GM18907 (cell line): ENCODE data around the gene GPR108.
"Not testable (repeated sequence)": the region's sequence is repeated elsewhere in the genome, so short reads cannot be mapped to it uniquely, and the experiment has no call there.

Experiments
- ATAC-seq: cut with Tn5 transposase; IDR thresholded peaks from one replicate; pipeline ENCODE4 v1.9.1; 2021; ENCODE audit warnings: mild to moderate bottlenecking, moderate library complexity; ENCODE audit not compliant: unreplicated experiment

GPR108 gene

DNA sequence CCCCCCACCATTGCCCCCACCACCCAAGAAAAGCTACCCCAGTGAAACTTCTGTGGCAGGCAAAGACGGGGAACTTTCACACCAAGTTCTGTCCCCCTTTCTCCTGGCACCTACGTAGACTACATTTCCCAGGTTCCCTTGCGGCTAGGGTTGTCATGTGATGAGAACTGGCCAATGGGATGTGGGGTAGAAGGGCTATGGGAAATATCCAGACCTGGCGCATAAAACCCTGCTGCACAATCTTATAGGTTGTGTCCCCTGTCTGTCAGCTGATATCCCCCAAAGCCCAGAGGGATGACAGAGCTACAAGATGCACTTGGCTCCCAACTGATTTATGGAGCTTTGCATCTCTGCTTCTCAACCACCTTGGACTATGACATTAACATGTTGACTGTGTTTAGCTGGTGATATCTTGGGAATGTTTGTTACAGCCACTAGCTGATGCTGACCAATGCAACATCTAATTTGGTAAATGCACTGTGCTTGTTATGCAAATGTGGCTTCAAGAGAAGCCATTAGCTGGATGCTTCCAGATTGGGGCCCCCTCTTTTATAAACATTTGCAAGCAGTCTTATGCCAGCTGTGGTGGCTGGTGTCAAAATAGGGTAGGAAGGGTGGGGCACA, 23.8 kb upstream of the GPR108 start:
- ATAC-seq = no peak

DNA sequence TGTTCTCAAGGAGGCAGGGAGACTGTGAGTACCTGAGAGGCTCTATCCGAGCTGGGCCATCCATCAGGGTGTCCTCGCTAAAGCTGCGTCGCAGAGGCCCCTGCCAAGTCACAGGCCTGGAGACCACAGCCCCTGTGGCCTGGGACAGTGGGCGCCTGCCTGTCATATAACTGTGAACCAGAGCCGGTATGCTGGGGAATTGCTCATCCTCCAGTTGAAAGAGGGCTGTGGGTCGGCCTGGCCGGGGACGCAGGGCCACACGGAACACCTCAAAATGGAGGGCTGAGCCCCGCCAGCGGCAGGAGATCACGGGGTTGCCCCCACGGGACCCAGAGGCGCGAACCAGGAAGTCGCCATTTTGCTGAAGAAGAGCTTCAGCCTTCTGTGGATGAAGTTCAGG, 23.2 kb upstream of the GPR108 start:
- ATAC-seq = no peak

DNA sequence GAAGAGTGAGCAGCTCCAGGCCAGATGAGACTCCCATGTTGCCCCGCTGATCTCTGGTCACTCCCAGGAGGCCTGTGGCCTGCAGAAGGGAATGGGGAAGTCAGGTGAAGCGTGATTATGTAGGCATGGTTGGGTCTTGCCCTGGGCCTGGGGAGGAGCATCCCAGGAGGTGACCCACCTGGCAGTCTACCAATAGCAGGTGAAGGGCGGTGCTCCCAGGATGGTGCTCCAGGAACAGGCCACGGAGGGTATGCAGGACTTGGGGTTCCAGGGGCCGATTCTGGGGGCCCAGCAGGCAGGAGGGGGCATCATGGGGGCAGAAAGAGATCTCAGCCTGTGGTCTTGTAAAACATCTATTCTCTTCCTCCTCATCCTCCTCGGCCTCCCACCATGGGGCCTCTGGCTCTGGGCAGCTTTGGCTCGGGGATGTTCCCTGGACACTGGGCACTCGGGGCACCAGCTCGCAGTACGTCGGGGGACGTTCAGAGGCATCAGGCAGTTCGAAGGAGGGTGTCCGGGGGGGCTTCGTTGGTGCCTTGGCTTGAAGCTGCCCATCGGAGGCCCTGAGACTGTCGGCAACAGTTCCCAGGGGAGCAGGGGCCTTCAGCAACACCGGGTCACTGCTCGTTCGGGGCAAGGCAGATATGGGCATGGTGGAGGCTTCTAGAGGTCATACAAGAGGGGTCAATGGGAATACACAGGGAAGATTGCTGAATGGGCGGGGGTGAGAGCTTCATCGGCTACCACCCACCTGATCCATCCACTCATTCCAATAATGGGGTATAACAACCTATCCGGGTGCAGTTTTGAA, 17.5 kb upstream of the GPR108 start:
- no peak for ATAC-seq

DNA sequence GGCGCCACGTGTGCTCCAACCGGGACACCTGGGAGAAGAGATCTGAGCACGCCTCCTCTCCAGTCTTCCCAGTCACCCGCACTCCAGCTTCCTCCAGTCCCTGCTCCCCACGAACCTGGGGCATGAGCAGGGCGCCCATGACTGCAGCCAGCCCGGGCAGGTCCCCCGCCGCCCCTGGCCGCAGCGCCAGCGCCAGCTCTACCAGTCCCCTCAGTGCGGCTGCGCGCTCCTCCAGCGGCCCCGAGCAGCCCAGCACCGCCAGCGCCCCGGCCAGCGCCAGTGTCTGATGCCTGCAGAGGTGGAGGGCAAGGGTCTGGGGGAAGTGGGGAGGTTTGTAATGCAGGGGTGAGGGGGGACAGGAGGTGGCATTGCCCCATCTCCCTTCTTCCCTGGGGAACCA, 16.8 kb upstream of the GPR108 start:
- no peak for ATAC-seq

DNA sequence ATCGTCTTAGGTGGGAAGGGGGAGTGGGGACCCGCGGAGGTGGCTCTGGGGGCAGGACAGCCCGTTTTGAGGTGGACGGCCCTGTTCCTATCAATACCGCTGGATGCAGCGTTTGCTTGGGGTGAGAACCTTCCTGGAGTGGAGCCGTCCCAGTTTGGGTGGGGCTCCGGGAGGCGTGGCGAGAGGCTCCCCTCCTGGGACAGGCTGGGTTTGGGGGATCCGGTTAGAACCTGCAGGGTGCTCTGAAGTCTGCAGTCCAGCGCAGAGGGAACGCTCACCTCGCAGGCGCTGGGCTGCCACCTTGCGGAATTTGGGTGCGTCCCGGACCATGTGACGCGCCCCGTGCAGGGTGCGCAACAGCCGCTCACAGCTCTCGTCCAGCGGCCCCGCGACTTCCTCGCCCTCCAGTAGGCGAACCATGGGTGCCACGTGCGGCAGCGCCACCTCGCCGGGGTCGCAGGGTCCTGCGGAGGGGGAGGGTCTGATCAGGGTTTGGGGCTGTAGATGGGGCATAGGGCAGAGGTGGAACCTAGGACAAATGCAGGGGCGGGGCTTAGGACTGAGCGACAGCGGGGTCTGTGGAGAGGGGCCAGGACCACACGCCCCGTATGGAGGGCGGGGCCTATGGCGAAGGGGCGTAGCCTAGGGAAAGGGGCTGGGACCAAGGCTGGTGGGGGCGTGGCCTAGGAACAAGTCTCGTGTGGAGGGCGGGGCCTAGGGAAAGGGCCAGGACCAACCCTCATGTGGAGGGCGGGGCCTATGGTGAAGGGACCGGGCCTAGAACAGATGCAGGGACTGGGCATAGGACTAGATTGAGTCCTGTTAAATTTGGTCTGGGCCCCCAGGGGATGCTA, 16.0 kb upstream of the GPR108 start:
- ATAC-seq = peak; percentile 81

DNA sequence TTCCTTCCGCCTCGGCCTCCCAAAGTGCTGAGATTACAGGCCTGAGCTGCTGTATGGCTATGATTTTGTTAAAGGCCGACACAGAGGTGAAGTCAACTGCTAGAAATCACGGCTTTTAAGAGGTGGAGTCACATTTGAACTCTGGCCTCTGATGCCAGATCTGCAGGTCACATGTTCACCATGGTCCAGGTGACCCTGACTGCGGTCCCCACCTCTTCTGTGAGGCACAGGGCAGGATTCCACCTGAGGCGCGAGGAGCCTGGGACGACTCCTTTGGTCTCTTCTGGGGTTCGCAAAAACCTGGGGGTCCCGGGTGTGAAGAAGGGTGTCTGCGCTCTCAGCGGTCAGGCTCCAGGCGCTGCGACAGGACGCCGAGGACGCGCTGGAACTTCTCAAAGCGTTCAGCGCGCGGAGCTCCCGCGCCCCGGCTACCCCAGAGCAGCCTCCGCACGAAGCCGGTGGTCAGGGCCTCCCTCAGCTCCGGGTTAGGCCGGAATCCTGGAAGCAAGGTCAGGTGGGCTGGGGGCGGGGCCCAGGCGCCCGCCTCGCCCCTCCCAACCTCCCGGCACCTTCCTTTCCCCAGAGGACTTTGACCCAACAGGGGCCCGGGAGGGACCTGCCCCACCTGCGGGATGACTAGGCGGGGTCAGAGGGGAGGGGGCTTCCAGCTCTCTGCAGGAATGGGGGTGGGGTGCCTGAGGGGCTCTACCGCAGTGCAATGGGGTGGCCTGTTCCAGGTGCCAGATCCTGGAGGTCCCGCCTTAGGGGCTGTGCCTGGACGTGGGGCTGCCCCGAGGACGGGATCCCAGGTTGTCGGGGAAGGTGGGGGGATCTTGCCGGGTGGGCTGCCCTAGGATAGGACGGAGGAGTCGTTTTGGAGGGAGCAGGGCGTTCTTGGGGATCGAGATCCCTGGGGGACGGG, 15.1 kb upstream of the GPR108 start:
- ATAC-seq = no peak

DNA sequence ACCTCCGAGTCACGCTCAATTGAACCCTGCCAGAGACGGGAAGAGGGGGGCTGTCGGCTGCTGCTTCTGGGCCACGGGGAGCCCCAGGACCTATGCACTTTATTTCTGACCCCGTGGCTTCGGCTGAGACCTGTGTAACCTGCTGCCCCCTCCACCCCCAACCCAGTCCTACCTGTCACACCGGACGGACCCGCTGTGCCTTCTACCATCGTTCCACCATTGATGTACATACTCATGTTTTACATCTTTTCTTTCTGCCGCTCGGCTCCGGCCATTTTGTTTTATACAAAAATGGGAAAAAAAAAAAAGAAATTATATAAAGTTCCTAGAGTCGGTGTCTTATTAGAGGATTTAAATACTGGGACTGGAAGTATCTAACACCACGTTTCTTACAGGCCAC, 13.8 kb upstream of the GPR108 start:
- no peak for ATAC-seq

DNA sequence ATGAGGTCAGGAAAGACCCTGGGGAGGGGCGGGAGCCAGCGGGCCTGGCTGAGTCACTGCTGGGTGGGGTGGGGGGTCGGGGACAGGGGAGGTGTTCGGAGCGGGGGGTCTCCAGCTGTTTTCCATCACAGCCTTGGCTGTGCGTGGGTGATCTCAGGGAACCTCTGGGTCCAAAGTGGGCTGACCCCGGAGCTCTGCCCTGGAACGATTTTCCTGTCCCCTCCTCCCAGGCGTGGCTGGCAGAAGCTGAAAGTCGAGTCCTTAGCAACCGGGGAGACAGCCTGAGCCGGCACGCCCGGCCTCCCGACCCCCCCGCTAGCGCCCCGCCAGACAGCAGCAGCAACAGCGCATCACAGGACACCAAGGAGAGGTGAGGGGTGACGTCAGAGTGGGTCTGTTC, 12.7 kb upstream of the GPR108 start:
- ATAC-seq = no peak

DNA sequence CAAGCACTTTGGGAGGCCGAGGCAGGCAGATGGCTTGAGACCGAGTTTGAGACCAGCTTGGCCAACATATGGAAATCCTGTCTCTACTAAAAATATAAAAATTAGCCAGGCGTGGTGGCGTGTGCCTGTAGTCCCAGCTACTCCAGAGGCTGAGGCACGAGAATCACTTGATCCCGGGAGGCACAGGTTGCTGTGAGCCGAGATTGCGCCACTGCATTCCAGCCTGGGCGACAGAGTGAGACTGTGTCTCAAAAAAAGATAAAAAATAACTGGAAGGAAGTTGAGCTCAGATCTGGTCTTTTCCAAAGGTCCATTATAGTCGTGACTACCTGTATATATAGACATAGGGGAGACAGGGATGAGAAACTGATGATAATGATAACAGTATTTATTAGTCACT, 11.2 kb upstream of the GPR108 start:
- ATAC-seq = not testable (repeated sequence)

DNA sequence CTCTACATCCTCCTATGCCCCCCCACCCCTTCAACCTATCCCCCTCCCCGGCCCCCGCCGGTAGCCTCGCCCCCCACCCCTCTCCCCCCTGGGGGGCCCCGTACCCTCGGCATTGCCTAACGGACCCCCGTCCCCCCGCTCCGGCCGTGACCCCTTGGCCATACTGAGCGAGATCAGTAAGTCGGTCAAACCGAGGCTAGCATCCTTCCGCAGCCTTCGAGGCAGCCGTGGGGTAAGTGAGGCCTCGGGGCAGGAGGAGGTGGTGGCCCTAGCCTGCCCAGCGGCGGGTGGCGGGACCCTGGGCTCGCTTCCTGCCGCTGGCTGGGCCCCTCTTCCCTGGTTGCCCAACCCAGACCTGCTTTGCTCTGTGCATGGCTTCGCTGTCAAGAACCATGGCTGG, 8.6 kb upstream of the GPR108 start:
- ATAC-seq = no peak

DNA sequence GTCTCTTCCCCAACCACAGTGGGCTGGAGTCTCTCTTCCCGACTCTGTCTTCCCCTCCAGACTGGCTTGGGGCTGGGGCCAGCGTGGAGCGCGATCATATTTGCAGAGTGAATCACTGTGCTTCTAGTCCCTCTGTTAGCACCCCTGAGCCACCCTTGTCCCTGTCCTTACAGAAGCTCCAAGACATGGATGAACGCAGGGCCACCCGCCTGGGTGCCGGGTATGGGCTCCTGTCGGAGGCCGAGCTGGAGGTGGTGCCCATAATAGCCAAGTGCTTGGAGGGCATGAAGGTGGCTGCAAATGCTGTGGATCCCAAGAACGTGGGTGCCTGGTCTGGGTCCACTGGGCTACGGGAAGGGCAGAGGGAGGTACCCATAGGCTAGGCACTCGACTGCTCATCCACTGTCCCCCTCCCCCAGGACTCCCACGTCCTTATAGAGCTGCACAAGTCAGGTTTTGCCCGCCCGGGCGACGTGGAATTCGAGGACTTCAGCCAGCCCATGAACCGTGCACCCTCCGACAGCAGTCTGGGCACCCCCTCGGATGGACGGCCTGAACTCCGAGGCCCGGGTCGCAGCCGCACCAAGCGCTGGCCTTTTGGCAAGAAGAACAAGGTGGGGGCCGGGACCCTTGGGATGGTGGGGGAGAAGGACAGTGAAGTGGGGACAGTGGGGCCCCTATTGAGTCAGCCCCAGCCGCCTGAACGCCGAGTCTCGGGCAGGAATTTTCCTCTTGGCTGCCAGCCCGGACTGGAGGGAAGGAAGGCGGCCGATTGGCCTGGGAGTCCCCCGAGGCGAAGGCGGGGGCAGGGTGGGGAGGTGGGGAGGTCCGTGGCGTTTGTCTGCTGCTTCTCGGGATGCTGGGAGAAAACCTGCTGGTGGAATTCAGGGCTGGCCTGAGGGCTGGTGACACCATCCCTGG, 7.3 kb upstream of the GPR108 start:
- no peak for ATAC-seq

DNA sequence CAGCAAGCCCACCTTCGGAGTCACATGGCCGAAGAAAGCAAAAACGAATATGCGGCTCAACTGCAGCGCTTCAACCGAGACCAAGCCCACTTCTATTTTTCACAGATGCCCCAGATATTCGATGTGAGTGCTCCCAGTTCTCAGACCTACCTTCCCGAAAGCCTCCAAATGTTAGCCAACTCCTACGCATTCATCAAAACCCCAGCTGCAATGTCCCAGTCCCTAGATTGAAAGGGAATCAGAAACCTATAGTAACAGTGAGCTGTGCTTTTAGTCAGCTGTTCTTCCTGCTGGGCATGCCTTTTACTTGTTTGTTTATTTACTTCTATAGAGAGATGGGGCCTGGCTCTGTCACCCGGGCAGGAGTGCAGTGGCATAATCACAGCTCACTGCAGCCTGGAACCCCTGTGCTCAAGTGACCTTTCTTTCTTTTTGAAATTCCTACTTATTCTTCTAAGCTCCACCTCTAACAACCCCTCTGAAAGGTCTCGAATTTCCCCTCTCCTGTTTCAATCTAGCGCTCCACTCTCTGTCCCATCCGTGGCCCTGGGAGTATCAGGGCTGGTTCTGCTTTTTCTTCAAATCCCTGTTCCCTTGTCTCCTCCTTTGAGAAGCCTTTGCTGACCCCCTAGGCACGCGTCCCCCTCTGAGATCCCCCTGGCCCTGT, 6.5 kb upstream of the GPR108 start:
- ATAC-seq = no peak

DNA sequence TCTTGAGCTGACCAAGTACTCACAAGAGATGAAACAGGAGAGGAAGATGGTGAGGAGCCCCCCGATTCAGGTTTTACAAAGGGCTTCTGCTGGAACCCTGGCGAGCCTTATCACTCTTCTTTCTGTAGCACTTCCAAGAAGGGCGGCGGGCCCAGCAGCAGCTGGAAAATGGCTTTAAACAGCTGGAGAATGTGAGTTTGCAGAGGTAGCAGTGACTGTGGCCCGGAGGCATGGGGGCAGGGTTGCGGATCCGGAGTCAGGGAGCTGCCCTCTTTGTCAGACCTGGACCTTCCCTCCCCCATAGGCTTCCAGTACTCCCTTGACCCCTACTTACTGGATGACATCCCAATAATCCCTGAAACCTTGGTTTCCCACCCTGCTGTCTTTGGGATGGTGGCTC, 5.7 kb upstream of the GPR108 start:
- ATAC-seq = no peak

DNA sequence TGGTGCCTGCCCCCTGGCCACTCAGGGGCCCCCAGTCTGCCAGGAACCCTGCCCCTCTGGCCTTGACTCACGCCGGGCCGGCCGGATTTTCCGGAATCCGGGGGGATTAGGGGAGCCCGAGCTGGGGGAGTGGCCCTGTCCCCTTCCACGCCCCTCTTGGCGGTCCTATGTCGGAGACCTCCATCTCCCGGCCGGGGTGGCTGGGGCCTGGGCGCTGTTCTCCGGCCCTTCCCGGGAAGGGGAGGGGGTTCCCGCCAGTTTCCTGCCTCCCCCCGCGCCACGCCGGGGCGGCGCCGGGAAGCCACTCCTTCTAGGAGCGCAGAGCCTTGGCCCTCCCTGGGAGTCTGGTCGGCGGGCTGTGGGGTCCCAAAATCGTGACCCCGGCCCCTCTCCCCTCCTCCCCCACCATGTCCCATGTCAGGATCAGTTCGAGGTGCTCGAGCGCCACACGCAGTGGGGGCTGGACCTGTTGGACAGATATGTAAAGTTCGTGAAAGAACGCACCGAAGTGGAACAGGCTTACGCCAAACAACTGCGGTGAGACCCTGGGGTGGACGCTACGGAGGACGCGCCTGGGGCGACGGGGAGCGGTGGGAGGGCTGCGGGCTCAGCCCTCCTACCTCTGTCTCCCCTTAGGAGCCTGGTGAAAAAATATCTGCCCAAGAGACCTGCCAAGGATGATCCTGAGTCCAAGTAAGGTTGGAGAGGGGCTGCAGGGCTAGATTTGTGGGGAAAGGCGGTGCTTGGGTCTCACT, 3.4 kb upstream of the GPR108 start:
- no peak for ATAC-seq

DNA sequence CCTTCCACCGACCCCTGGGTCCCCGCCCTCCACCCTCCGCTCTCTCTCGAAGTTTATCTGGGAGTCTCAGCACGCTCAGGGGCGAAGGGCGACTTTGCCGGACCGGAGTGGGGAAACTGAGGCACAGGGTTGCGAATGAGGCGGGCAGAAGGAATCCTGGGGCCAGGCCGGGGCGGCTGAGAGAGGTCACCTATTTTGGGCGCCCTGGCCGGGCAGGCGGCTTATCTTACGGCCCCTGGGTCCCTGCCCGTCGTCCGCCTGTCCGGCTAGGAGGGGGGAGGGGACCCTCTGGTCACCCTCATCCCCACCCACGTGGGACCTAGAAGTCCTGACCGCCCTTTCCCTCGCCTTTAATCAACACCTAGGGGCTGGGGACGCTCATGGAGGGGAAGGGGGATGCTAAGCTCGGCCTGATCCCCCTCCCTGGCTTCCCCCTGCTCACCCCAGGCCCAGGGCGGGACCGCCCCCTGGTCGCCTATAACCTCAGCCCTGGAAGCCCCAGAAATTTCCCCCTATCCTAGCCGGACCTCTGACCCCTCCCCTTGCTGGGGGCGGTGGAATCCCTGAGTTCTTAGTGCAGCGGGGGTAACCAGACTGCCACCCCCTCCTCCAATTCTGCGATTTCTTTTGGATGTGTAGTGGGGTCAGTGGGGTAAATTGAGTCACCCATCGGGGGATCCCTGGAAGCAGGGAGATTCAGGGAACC, 2.7 kb upstream of the GPR108 start:
- ATAC-seq = no peak

DNA sequence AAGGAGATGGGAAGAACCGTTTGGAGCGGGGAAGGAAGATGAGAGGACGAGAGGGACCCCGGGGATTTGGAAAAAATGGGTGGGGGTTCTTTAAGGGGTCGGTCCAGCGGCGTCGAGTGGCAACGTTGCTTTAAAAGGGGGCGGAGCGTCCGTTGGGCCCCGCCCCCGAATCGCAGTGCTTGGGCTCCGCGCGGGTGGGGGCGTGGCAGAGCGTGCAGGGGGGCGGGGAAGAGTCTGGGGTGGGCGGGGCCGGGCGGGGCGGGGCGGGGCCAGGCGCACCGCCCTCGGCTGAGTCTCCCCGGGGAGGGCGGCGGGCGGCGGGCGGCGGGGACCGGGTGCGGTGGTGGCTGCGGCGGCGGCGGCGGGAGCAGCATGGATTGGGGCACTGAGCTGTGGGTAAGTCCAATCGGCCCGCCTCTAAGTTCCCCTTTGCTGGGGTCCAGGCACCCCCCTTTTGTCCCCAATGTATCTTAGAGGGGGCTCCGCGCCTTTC, 2.1 kb upstream of the GPR108 start, which contains the start of gene TRIP10:
TRIP10 (plus strand) TSS at position 291 of the 493 bp plus-strand sequence; CDS start at position 373, 82 bp downstream.
- no peak for ATAC-seq

DNA sequence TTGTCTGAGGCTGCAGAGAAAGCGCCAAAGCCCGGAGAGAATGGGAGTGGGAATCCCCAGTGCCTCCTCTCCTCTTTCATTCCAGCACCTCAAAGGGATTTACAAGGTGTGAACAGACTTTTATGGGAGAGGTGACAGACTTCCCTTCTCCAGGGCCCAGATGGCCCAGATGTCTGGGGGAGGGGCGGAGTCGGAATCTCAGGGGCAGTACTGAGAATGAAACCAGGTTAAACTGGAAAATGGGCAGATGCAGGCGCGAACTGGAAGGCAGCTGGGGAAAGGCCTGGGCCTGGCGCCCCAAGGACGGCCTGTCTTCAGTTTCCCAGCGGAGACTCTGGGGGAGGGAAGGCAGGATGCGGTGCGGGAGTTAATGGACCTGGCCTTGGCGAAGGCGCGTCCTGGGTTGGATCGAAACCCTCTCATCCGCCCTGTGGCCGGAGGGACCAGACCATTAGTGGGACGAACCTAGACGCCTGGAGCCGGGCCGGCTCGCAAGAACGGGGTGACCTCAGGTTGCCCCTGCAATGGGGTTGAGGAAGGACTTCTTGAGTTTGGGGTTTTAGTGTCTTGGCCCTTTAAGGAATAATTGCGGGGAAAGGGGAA, 1.5 kb upstream of the GPR108 start:
- no peak for ATAC-seq
